Mesendoderm (in vitro differentiated cells): ENCODE results near the gene KCNQ1.

Experiments
- DNase-seq: peaks from one replicate; pipeline ENCODE4 v3.0.0; 2013
- H2AK5ac ChIP-seq: 2 replicates; pipeline ENCODE4 v1.6.1; 2013; ENCODE audit warnings: low read length, inconsistent platforms
- H2BK120ac ChIP-seq: 2 replicates; pipeline ENCODE4 v1.6.1; 2013; ENCODE audit warnings: low read depth, mild to moderate bottlenecking, low read length, moderate library complexity, mixed read lengths
- H2BK15ac ChIP-seq: replicated peaks from 2 replicates; pipeline ENCODE4 v1.6.1; 2013; ENCODE audit warnings: low read depth, mild to moderate bottlenecking, moderate library complexity
- H2BK5ac ChIP-seq: 2 replicates; pipeline ENCODE4 v1.6.1; 2013; ENCODE audit warnings: low read length, inconsistent platforms
- H3K18ac ChIP-seq: 2 replicates; pipeline ENCODE4 v1.6.1; 2013; ENCODE audit warnings: mild to moderate bottlenecking, low read length, mixed read lengths
- H3K23ac ChIP-seq: one replicate; pipeline ENCODE4 v1.6.1; 2013; ENCODE audit warnings: low read length
- H3K27ac ChIP-seq: 2 replicates; pipeline ENCODE4 v1.5.1; 2013; ENCODE audit warnings: low read depth, mild to moderate bottlenecking, inconsistent platforms, low read length, moderate library complexity
- H3K27me3 ChIP-seq: 2 replicates; pipeline ENCODE4 v1.6.1; 2013; ENCODE audit warnings: low read length, control low read depth, mild to moderate bottlenecking, inconsistent platforms; ENCODE audit not compliant: insufficient read depth, poor library complexity
- H3K36me3 ChIP-seq: 2 replicates; pipeline ENCODE4 v1.6.1; 2013; ENCODE audit warnings: low read length, inconsistent platforms; ENCODE audit not compliant: control insufficient read depth, insufficient read depth
- H3K4ac ChIP-seq: one replicate; pipeline ENCODE4 v1.6.1; 2013; ENCODE audit warnings: low read depth, mild to moderate bottlenecking, low read length, moderate library complexity
- H3K4me1 ChIP-seq: 2 replicates; pipeline ENCODE4 v1.6.1; 2013; ENCODE audit warnings: low read depth, low read length, inconsistent platforms; ENCODE audit not compliant: control insufficient read depth
- H3K4me2 ChIP-seq: 2 replicates; pipeline ENCODE4 v1.6.1; 2013; ENCODE audit warnings: low read length
- H3K4me3 ChIP-seq: 2 replicates; pipeline ENCODE4 v1.5.1; 2013; ENCODE audit warnings: mild to moderate bottlenecking, low read length
- H3K56ac ChIP-seq: one replicate; pipeline ENCODE4 v1.6.1; 2013; ENCODE audit warnings: low read length
- H3K79me1 ChIP-seq: 2 replicates; pipeline ENCODE4 v1.6.1; 2013; ENCODE audit warnings: low read length, inconsistent platforms
- H3K79me2 ChIP-seq: 2 replicates; pipeline ENCODE4 v1.6.1; 2013; ENCODE audit warnings: mild to moderate bottlenecking, low read length; ENCODE audit not compliant: control insufficient read depth, insufficient read depth
- H3K9ac ChIP-seq: 2 replicates; pipeline ENCODE4 v1.6.1; 2013; ENCODE audit warnings: low read length, inconsistent platforms
- H4K5ac ChIP-seq: one replicate; pipeline ENCODE4 v1.6.1; 2013; ENCODE audit warnings: low read length
- H4K8ac ChIP-seq: one replicate; pipeline ENCODE4 v1.6.1; 2013; ENCODE audit warnings: low read depth, mild to moderate bottlenecking, control low read depth, low read length, moderate library complexity
- WGBS: extraction: QIAGEN DNeasy Blood & Tissue Kit; methylation state at CpG from one replicate; pipeline ENCODE4 v1.1.7; 2013; ENCODE audit warnings: low lambda C conversion rate, missing lambda C conversion rate; ENCODE audit not compliant: insufficient coverage; ENCODE audit errors: extremely low coverage; 5-methylcytosine and 5-hydroxymethylcytosine counted together

Gene KCNQ1

GRCh38 chr11:2412323-2412722 lies 32.5 kb upstream of the KCNQ1 start:
- Histone ChIP-seq H2BK15ac (no peak overlapping the region), H3K27me3 (no peaks in the 10 kb centered on the region), H3K79me2 (no peaks in the 10 kb centered on the region), H3K36me3 (no peaks in the 10 kb centered on the region), H3K56ac (no peak overlapping the region), H3K23ac (no peak overlapping the region), H3K79me1 (no peaks in the 10 kb centered on the region), H3K4me2 (no peak overlapping the region), H2AK5ac (no peak overlapping the region), H4K8ac (no peak overlapping the region), H2BK120ac (no peak overlapping the region), H3K4ac (no peak overlapping the region), H2BK5ac (no peak overlapping the region), H3K4me3 (no peak overlapping the region), H4K5ac (no peak overlapping the region), H3K4me1 (no peaks in the 10 kb centered on the region), H3K18ac (no peak overlapping the region), H3K9ac (no peak overlapping the region), H3K27ac (no peak overlapping the region)
- no peak for DNase-seq
- WGBS = no CpG with 5 or more reads among the region's 6 CpGs

GRCh38 chr11:2413742-2414579 lies 30.8 kb upstream of the KCNQ1 start:
- Histone ChIP-seq H3K4me3 (no peak overlapping the region), H3K79me2 (no peaks in the 10 kb centered on the region), H3K4me1 (no peaks in the 10 kb centered on the region), H2BK5ac (no peak overlapping the region), H3K79me1 (no peaks in the 10 kb centered on the region), H3K18ac (no peak overlapping the region), H3K27ac (no peak overlapping the region), H4K5ac (no peak overlapping the region), H2BK120ac (no peak overlapping the region), H3K9ac (no peak overlapping the region), H3K4me2 (no peak overlapping the region), H2AK5ac (no peak overlapping the region), H3K27me3 (no peaks in the 10 kb centered on the region), H2BK15ac (no peak overlapping the region), H3K23ac (no peak overlapping the region), H3K56ac (no peak overlapping the region), H3K36me3 (no peaks in the 10 kb centered on the region), H4K8ac (no peak overlapping the region), H3K4ac (no peak overlapping the region)
- no peak for DNase-seq
- WGBS = no CpG with 5 or more reads among the region's 43 CpGs

DNA sequence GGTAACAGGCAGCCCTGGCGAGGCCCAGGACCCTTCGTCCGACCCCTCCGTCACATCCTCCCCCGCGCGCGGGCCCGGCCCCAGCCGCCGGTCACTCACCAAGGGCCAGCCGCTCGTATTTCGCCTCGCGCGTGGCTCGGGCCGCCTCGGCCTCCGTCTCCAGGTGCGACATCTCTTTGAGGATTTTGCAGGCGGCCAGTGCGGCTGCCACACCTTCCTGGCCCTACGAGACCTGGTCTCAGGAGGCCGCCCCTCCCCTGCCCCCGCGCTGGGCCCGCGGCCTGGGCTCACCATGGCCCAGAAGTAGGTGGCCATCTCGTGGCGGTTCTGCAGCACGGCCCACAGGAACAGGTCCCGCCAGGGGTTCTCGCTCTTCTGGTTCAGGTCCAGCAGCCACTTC lies 30.2 kb upstream of the KCNQ1 start:
- Histone ChIP-seq H3K18ac (no peak overlapping the region), H3K9ac (no peak overlapping the region), H3K36me3 (no peaks in the 10 kb centered on the region), H3K4me2 (no peak overlapping the region), H3K4ac (no peak overlapping the region), H2BK15ac (no peak overlapping the region), H3K4me1 (no peaks in the 10 kb centered on the region), H3K4me3 (no peak overlapping the region), H2BK5ac (no peak overlapping the region), H3K27me3 (no peaks in the 10 kb centered on the region), H2AK5ac (no peak overlapping the region), H3K79me2 (no peaks in the 10 kb centered on the region), H3K27ac (no peak overlapping the region), H2BK120ac (no peak overlapping the region), H3K56ac (no peak overlapping the region), H4K8ac (no peak overlapping the region), H3K79me1 (no peaks in the 10 kb centered on the region), H3K23ac (no peak overlapping the region), H4K5ac (no peak overlapping the region)
- WGBS = no CpG with 5 or more reads among the region's 35 CpGs
- DNase-seq = no peak

DNA sequence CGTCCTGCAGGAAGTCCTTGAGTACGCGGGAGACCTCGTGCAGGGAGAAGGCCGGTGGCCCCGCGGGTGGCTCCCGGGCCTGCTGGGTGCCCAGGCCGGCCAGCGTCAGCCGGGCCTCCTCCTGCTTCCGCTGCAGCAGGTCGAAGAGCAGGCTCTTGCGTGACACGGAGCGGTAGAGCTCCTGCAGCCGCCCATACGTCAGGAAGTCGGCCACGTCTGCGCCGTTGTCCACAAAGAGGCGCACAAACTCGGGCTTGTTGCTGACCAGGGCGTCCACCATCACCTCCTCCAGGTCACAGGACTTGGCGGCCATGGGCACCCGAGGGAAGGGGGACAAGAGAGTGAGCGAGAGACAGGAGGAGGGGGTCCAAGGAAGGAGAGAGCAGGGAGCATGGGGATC lies 29.6 kb upstream of the KCNQ1 start:
- no peaks in the 10 kb centered on the region for H3K27me3 ChIP-seq
- no peaks in the 10 kb centered on the region for H3K36me3 ChIP-seq
- no peak overlapping the region for H4K8ac ChIP-seq
- H2AK5ac ChIP-seq = no peak overlapping the region
- no peak overlapping the region for H2BK15ac ChIP-seq
- no peak overlapping the region for H3K23ac ChIP-seq
- no peaks in the 10 kb centered on the region for H3K4me1 ChIP-seq
- no peaks in the 10 kb centered on the region for H3K79me1 ChIP-seq
- no peak overlapping the region for H3K4me2 ChIP-seq
- H3K79me2 ChIP-seq = no peaks in the 10 kb centered on the region
- no peak overlapping the region for H2BK120ac ChIP-seq
- H3K18ac ChIP-seq = no peak overlapping the region
- no peak overlapping the region for H4K5ac ChIP-seq
- H3K9ac ChIP-seq = no peak overlapping the region
- H3K4ac ChIP-seq = no peak overlapping the region
- H3K56ac ChIP-seq = no peak overlapping the region
- H2BK5ac ChIP-seq = no peak overlapping the region
- no peak for DNase-seq
- WGBS = no CpG with 5 or more reads among the region's 28 CpGs
- H3K4me3 ChIP-seq = no peak overlapping the region
- no peak overlapping the region for H3K27ac ChIP-seq

- WGBS = no CpG with 5 or more reads among the region's 34 CpGs
- H2BK15ac ChIP-seq = no peak overlapping the region
- no peak overlapping the region for H2AK5ac ChIP-seq
These were observed 29.0 kb upstream of the KCNQ1 start for GRCh38 chr11:2415601-2416380.

More at GRCh38 chr11:2415601-2416380, 29.0 kb upstream of the KCNQ1 start:
- Histone ChIP-seq H3K23ac (no peak overlapping the region), H3K36me3 (no peaks in the 10 kb centered on the region), H3K4me2 (no peak overlapping the region), H3K27ac (no peak overlapping the region), H4K5ac (no peak overlapping the region), H3K27me3 (no peaks in the 10 kb centered on the region), H3K4me1 (no peaks in the 10 kb centered on the region), H3K18ac (no peak overlapping the region), H2BK120ac (no peak overlapping the region), H3K79me2 (no peaks in the 10 kb centered on the region), H3K79me1 (no peaks in the 10 kb centered on the region), H2BK5ac (no peak overlapping the region), H3K4ac (no peak overlapping the region), H4K8ac (no peak overlapping the region), H3K4me3 (no peak overlapping the region), H3K56ac (no peak overlapping the region), H3K9ac (no peak overlapping the region)
- DNase-seq = no peak
